ENCODE results near the gene IGSF23. TPM values are rescaled to one million over a fixed set of nuclear protein-coding genes. Genes with fewer than 3 reads are reported as not detected.
A peak's percentile ranks its signal among the peaks of the same experiment; 100 is the strongest.
"Not testable (repeated sequence)": the region's sequence is repeated elsewhere in the genome, so short reads cannot be mapped to it uniquely, and the experiment has no call there.

IGSF23 gene
- polyA plus RNA-seq, 4 donors: 5.8 to 54.3 (median 17.3) TPM

GRCh38 chr19:44592451-44592890, 20.9 kb upstream of the IGSF23 start:
- peak; percentile 89 to 91 for DNase-seq
- 0 to 38% (median 18%) methylated on average over 2 of the region's 2 CpGs for WGBS, 3 donors
- H3K27ac ChIP-seq (ENCODE audit: low read depth in 1 of 3, low read length in 2 of 3): peak overlapping the region; percentile 22 to 91 (median 43)
- no peak overlapping the region for H3K4me3 ChIP-seq (ENCODE audit: low read depth in 1 of 3, low read length in 3 of 3)
- peaks cover 7 to 73% (median 15%) of the 10 kb centered on the region in 3 donors for H3K4me1 ChIP-seq (ENCODE audit: control insufficient read depth in 3 of 3, insufficient read depth in 2 of 3, low read depth in 1 of 3, low read length in 2 of 3)
- peaks cover 0 to 9% of the 10 kb centered on the region in 2 donors for H3K9me3 ChIP-seq (ENCODE audit: control insufficient read depth in 2 of 2, insufficient read depth in 1 of 2, low read depth in 1 of 2, low read length in 1 of 2)
- no peaks in the 10 kb centered on the region for H3K36me3 ChIP-seq (ENCODE audit: control insufficient read depth in 3 of 3, insufficient read depth in 2 of 3, low read depth in 1 of 3, low read length in 3 of 3)
- no peak for FAIRE-seq
- no peaks in the 10 kb centered on the region for H3K27me3 ChIP-seq (ENCODE audit: control insufficient read depth in 3 of 3, insufficient read depth in 3 of 3, low read length in 3 of 3)

DNA sequence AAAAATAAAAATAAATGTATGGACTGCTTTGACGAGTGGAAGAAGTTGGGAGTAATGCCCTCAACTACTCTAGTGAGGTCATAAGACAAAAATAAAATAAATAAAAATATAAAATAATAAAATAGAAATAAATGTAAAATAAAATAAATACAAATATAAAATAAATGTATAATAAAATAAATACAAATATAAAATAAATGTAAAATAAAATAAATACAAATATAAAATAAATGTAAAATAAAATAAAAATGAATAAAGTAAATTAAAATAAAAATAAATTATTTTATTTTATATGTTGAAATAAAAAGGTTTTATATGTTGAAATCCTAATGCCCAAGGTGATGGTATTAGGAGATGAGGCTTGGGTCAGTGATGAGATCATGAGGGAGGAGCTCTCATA, 20.1 kb upstream of the IGSF23 start:
- no peaks in the 10 kb centered on the region for H3K36me3 ChIP-seq (ENCODE audit: control insufficient read depth in 3 of 3, insufficient read depth in 2 of 3, low read depth in 1 of 3, low read length in 3 of 3)
- H3K9me3 ChIP-seq (ENCODE audit: control insufficient read depth in 2 of 2, insufficient read depth in 1 of 2, low read depth in 1 of 2, low read length in 1 of 2): peaks cover 0 to 10% of the 10 kb centered on the region in 2 donors
- H3K27ac ChIP-seq (ENCODE audit: low read depth in 1 of 3, low read length in 2 of 3): peak overlapping the region in 2 of 3 donors; percentile 63 to 91
- no peaks in the 10 kb centered on the region for H3K27me3 ChIP-seq (ENCODE audit: control insufficient read depth in 3 of 3, insufficient read depth in 3 of 3, low read length in 3 of 3)
- H3K4me1 ChIP-seq (ENCODE audit: control insufficient read depth in 3 of 3, insufficient read depth in 2 of 3, low read depth in 1 of 3, low read length in 2 of 3): peaks cover 7 to 73% (median 16%) of the 10 kb centered on the region in 3 donors
- FAIRE-seq (peak; percentile 96), DNase-seq (no peak)
- 79 to 90% (median 90%) methylated on average over 1 of the region's 1 CpG for whole genome bisulfite sequencing, 3 donors
- no peak overlapping the region for H3K4me3 ChIP-seq (ENCODE audit: low read depth in 1 of 3, low read length in 3 of 3)

- WGBS, 3 donors: 5 to 27% (median 18%) methylated on average over 1 of the region's 1 CpG
- not testable (repeated sequence) for H3K36me3 ChIP-seq (ENCODE audit: control insufficient read depth in 3 of 3, insufficient read depth in 2 of 3, low read depth in 1 of 3, low read length in 3 of 3); H3K27me3 ChIP-seq (ENCODE audit: control insufficient read depth in 3 of 3, insufficient read depth in 3 of 3, low read length in 3 of 3); H3K4me3 ChIP-seq (ENCODE audit: low read depth in 1 of 3, low read length in 3 of 3); FAIRE-seq
- Histone ChIP-seq H3K9me3 (ENCODE audit: control insufficient read depth in 2 of 2, insufficient read depth in 1 of 2, low read depth in 1 of 2, low read length in 1 of 2) (peaks cover 0 to 14% of the 10 kb centered on the region in 2 donors), H3K27ac (ENCODE audit: low read depth in 1 of 3, low read length in 2 of 3) (peak overlapping the region in 2 of 3 donors; percentile 63 to 75), H3K4me1 (ENCODE audit: control insufficient read depth in 3 of 3, insufficient read depth in 2 of 3, low read depth in 1 of 3, low read length in 2 of 3) (peaks cover 5 to 73% (median 18%) of the 10 kb centered on the region in 3 donors)
- DNase-seq: peak in 1 of 2 donors; percentile 41
Measured at GRCh38 chr19:44593866-44594266, 19.5 kb upstream of the IGSF23 start.

DNA sequence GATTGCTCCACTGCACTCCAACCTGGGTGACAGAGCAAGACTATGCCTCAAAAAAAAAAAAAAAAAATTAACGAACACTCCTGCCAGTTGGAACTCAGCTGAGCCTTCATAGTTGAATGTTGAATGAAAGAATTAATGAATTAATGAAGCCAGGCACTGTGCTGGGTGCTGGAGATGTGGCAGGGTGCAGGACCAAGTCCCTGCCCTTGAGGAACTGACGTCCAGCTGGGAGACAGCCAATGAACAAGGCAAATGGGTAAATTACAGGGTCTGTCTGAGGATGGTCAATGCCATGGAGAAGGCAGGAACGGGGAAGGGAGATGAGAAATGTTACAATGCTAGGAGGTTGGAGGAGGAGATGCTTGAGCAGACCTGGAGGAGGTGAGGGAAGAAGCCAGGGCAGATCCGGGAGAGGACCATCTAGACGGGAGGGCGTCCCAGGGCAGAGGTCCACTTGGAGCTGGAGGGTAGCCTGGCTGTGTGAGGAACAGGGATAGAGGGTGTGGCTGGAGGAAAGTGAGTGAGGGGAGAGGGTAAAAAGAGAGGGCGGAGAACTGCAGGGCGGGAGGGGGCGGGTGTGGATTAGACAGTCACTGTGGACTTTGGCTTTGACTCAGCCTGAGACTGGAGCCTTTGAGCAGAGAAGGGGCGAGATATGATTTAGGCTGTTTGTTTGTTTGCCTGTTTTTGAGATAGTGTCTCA, 16.8 kb upstream of the IGSF23 start:
- DNase-seq (peak; percentile 92 to 95), FAIRE-seq (no peak)
- peaks cover 0 to 67% (median 12%) of the 10 kb centered on the region in 3 donors for H3K4me1 ChIP-seq (ENCODE audit: control insufficient read depth in 3 of 3, insufficient read depth in 2 of 3, low read depth in 1 of 3, low read length in 2 of 3)
- H3K4me3 ChIP-seq (ENCODE audit: low read depth in 1 of 3, low read length in 3 of 3): no peak overlapping the region
- WGBS, 3 donors: 22 to 61% (median 26%) methylated on average over 10 of the region's 10 CpGs
- peaks cover 0 to 14% of the 10 kb centered on the region in 2 donors for H3K9me3 ChIP-seq (ENCODE audit: control insufficient read depth in 2 of 2, insufficient read depth in 1 of 2, low read depth in 1 of 2, low read length in 1 of 2)
- no peaks in the 10 kb centered on the region for H3K36me3 ChIP-seq (ENCODE audit: control insufficient read depth in 3 of 3, insufficient read depth in 2 of 3, low read depth in 1 of 3, low read length in 3 of 3)
- H3K27me3 ChIP-seq (ENCODE audit: control insufficient read depth in 3 of 3, insufficient read depth in 3 of 3, low read length in 3 of 3): no peaks in the 10 kb centered on the region
- H3K27ac ChIP-seq (ENCODE audit: low read depth in 1 of 3, low read length in 2 of 3): peak overlapping the region; percentile 62 to 87 (median 85)

DNA sequence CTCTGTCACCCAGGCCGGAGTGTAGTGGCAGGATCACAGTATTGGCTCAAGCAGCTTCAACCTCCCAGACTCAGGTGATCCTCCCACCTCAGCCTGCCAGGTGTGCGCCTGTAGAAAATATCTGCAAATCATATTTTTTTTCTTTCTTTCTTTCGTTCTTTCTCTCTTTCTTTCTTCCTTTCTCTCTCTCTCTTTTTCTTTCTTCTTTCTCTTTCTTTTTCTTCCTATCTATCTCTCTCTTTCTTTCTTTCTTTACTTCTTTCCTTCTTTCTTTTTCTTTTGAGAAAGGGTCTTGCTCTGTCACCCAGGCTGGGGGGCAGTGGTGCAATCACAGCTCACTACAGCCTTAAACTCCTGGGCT, 16.3 kb upstream of the IGSF23 start:
- Histone ChIP-seq H3K27ac (ENCODE audit: low read depth in 1 of 3, low read length in 2 of 3) (peak overlapping the region; percentile 51 to 87 (median 85)), H3K27me3 (ENCODE audit: control insufficient read depth in 3 of 3, insufficient read depth in 3 of 3, low read length in 3 of 3) (no peaks in the 10 kb centered on the region), H3K4me3 (ENCODE audit: low read depth in 1 of 3, low read length in 3 of 3) (no peak overlapping the region), H3K36me3 (ENCODE audit: control insufficient read depth in 3 of 3, insufficient read depth in 2 of 3, low read depth in 1 of 3, low read length in 3 of 3) (no peaks in the 10 kb centered on the region), H3K9me3 (ENCODE audit: control insufficient read depth in 2 of 2, insufficient read depth in 1 of 2, low read depth in 1 of 2, low read length in 1 of 2) (peaks cover 0 to 12% of the 10 kb centered on the region in 2 donors), H3K4me1 (ENCODE audit: control insufficient read depth in 3 of 3, insufficient read depth in 2 of 3, low read depth in 1 of 3, low read length in 2 of 3) (peaks cover 0 to 66% (median 8%) of the 10 kb centered on the region in 3 donors)
- 20 to 64% (median 36%) methylated on average over 3 of the region's 3 CpGs for WGBS, 3 donors
- DNase-seq (no peak), FAIRE-seq (no peak)

DNA sequence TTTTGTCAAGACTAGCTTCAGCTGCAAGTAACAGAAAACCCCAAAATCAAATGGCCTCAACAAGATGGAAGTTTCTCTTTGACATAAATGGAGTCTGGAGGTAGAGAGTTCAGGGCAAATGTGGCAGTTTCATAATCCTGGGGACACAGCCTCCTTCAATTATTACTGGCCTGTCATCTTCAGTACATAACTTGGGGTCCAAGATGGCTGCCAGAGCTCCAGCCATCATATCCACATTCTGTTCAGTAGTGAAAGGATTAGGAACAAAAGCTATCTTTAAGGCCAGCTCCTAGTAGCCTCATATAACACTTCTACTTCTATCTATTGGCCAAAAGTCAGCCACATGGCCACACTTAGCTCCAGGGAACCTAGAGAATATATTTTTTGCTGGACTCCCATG, 15.0 kb upstream of the IGSF23 start:
- Histone ChIP-seq H3K4me3 (ENCODE audit: low read depth in 1 of 3, low read length in 3 of 3) (no peak overlapping the region), H3K9me3 (ENCODE audit: control insufficient read depth in 2 of 2, insufficient read depth in 1 of 2, low read depth in 1 of 2, low read length in 1 of 2) (peaks cover 0 to 9% of the 10 kb centered on the region in 2 donors), H3K27ac (ENCODE audit: low read depth in 1 of 3, low read length in 2 of 3) (peak overlapping the region; percentile 84 to 96 (median 87)), H3K27me3 (ENCODE audit: control insufficient read depth in 3 of 3, insufficient read depth in 3 of 3, low read length in 3 of 3) (no peaks in the 10 kb centered on the region), H3K36me3 (ENCODE audit: control insufficient read depth in 3 of 3, insufficient read depth in 2 of 3, low read depth in 1 of 3, low read length in 3 of 3) (no peaks in the 10 kb centered on the region), H3K4me1 (ENCODE audit: control insufficient read depth in 3 of 3, insufficient read depth in 2 of 3, low read depth in 1 of 3, low read length in 2 of 3) (peaks cover 0 to 69% (median 8%) of the 10 kb centered on the region in 3 donors)
- FAIRE-seq: no peak
- no peak for DNase-seq

DNA sequence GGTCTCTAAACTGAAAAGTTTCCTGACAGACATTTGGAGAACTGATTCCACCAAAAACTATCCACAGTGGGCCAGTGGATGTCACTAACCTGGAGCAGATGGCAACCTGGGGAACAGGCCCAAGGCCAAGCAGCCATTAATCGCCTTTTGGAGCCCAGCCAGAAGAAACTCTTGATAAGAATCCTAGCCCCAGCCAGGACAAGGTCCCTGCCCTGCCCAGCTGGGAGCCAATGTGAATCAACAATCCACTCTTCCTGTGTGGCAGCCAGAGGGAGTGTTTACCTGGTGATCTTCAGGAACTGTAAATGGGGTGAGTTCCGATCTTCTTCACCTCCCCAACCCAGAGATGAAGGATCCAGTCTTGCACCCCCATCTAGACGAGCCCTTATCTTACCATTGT, 14.5 kb upstream of the IGSF23 start:
- peaks cover 0 to 9% of the 10 kb centered on the region in 2 donors for H3K9me3 ChIP-seq (ENCODE audit: control insufficient read depth in 2 of 2, insufficient read depth in 1 of 2, low read depth in 1 of 2, low read length in 1 of 2)
- DNase-seq (peak; percentile 82 to 98), FAIRE-seq (no peak)
- H3K27me3 ChIP-seq (ENCODE audit: control insufficient read depth in 3 of 3, insufficient read depth in 3 of 3, low read length in 3 of 3): no peaks in the 10 kb centered on the region
- H3K27ac ChIP-seq (ENCODE audit: low read depth in 1 of 3, low read length in 2 of 3): peak overlapping the region; percentile 84 to 96 (median 87)
- no peak overlapping the region for H3K4me3 ChIP-seq (ENCODE audit: low read depth in 1 of 3, low read length in 3 of 3)
- H3K4me1 ChIP-seq (ENCODE audit: control insufficient read depth in 3 of 3, insufficient read depth in 2 of 3, low read depth in 1 of 3, low read length in 2 of 3): peaks cover 0 to 69% (median 8%) of the 10 kb centered on the region in 3 donors
- H3K36me3 ChIP-seq (ENCODE audit: control insufficient read depth in 3 of 3, insufficient read depth in 2 of 3, low read depth in 1 of 3, low read length in 3 of 3): no peaks in the 10 kb centered on the region
- WGBS, 3 donors: 19 to 56% (median 19%) methylated on average over 3 of the region's 3 CpGs

DNA sequence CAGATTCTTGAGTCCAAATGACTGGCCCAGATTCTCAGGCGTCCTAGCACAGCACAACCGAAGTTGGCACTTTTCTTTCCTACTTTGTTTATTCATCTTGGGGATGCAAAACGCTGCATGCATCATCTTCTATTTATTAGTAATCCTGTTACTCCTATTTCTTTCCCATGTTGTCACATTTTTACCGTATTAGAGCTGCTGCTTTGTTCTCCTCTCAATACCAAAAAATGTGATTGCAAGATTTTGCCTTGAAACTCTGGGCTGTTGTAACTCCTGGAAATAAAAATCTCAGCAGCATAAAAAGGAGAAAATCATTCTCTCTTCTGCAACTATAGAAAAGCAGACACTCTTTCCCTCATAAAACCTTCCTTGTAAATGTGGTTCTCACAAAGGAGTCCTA, 12.9 kb upstream of the IGSF23 start:
- FAIRE-seq: no peak

More for the DNA sequence above, 12.9 kb upstream of the IGSF23 start:
- Histone ChIP-seq H3K4me3 (ENCODE audit: low read depth in 1 of 3, low read length in 3 of 3) (no peak overlapping the region), H3K4me1 (ENCODE audit: control insufficient read depth in 3 of 3, insufficient read depth in 2 of 3, low read depth in 1 of 3, low read length in 2 of 3) (peaks cover 0 to 77% (median 8%) of the 10 kb centered on the region in 3 donors), H3K27me3 (ENCODE audit: control insufficient read depth in 3 of 3, insufficient read depth in 3 of 3, low read length in 3 of 3) (no peaks in the 10 kb centered on the region), H3K9me3 (ENCODE audit: control insufficient read depth in 2 of 2, insufficient read depth in 1 of 2, low read depth in 1 of 2, low read length in 1 of 2) (peaks cover 0 to 9% of the 10 kb centered on the region in 2 donors), H3K27ac (ENCODE audit: low read depth in 1 of 3, low read length in 2 of 3) (no peak overlapping the region), H3K36me3 (ENCODE audit: control insufficient read depth in 3 of 3, insufficient read depth in 2 of 3, low read depth in 1 of 3, low read length in 3 of 3) (no peaks in the 10 kb centered on the region)
- WGBS, 3 donors: 72 to 84% (median 83%) methylated on average over 4 of the region's 4 CpGs
- no peak for DNase-seq

All from small intestine (tissue), 7 donors.